ENCODE results near the gene PTPRD. TPM values are rescaled to one million over a fixed set of nuclear protein-coding genes. Genes with fewer than 3 reads are reported as not detected.

The PTPRD gene
- total and polyA plus RNA-seq, 2 of the 4 experiments (the other 2 are of a cell fraction): 0.07 to 0.18 TPM

DNA sequence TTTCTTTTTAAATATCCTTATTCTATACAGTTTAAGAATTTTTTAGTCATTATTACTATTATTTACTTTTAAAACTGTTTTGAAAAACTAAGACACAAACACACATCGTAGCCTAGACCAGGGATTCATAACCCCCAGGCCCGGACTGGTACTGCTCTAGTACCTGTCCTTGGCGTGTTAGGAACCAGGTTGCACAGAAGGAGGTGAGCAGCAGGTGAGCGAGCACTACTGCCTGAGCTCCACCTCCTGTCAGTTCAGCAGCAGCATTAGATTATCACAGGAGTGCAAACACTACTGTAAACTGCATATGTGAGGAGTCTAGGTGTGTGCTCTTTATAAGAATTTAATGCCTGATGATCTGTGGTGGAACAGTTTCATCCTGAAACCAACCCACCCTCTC lies 357.0 kb downstream of the PTPRD start:
- no peak for DNase-seq
- ChIA-PET POLR2A (ENCODE audit: unreplicated experiment) (no interaction called here), CTCF (no interaction called here)
- H2BK20ac ChIP-seq (ENCODE audit: low read depth, low read length): no peak overlapping the region
- no peak overlapping the region for H2BK120ac ChIP-seq (ENCODE audit: low read depth, low read length)
- no peaks in the 10 kb centered on the region for H3K27me3 ChIP-seq (ENCODE audit: control insufficient read depth, insufficient read depth, low read length)
- no peak overlapping the region for H3K23ac ChIP-seq (ENCODE audit: low read depth, low read length)
- H3K79me1 ChIP-seq (ENCODE audit: low read depth in 1 of 2, low read length in 2 of 2): no peaks in the 10 kb centered on the region
- H3K9me3 ChIP-seq (ENCODE audit: control insufficient read depth, insufficient read depth, low read length): no peaks in the 10 kb centered on the region
- H3K18ac ChIP-seq (ENCODE audit: low read depth, low read length): no peak overlapping the region
- no peak overlapping the region for H2AFZ ChIP-seq (replicated peaks; ENCODE audit: low read length, poor library complexity)
- H4K8ac ChIP-seq (ENCODE audit: low read depth in 2 of 2, low read length in 2 of 2): no peak overlapping the region
- TF ChIP-seq NFE2L2 (IDR thresholded peaks at IDR 0.05; ENCODE audit: low read depth, low read length): no peak
- TF ChIP-seq MAZ (IDR thresholded peaks at IDR 0.05; ENCODE audit: borderline replicate concordance, low read depth, low read length): no peak
- TF ChIP-seq CEBPB (IDR thresholded peaks at IDR 0.05; ENCODE audit: low read depth, low read length): no peak
- TF ChIP-seq, protein P1, sequence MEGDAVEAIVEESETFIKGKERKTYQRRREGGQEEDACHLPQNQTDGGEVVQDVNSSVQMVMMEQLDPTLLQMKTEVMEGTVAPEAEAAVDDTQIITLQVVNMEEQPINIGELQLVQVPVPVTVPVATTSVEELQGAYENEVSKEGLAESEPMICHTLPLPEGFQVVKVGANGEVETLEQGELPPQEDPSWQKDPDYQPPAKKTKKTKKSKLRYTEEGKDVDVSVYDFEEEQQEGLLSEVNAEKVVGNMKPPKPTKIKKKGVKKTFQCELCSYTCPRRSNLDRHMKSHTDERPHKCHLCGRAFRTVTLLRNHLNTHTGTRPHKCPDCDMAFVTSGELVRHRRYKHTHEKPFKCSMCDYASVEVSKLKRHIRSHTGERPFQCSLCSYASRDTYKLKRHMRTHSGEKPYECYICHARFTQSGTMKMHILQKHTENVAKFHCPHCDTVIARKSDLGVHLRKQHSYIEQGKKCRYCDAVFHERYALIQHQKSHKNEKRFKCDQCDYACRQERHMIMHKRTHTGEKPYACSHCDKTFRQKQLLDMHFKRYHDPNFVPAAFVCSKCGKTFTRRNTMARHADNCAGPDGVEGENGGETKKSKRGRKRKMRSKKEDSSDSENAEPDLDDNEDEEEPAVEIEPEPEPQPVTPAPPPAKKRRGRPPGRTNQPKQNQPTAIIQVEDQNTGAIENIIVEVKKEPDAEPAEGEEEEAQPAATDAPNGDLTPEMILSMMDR (conservative IDR thresholded peaks at IDR 0.05; ENCODE audit: low read depth, low read length): no peak
- TF ChIP-seq SMC3 (IDR thresholded peaks at IDR 0.05; ENCODE audit: low read depth, low read length): no peak
- TF ChIP-seq MXI1 (IDR thresholded peaks at IDR 0.05; ENCODE audit: borderline replicate concordance, low read depth, low read length): no peak
- TF ChIP-seq BHLHE40 (IDR thresholded peaks at IDR 0.05; ENCODE audit: low read depth, low read length): no peak
- TF ChIP-seq, protein P2, sequence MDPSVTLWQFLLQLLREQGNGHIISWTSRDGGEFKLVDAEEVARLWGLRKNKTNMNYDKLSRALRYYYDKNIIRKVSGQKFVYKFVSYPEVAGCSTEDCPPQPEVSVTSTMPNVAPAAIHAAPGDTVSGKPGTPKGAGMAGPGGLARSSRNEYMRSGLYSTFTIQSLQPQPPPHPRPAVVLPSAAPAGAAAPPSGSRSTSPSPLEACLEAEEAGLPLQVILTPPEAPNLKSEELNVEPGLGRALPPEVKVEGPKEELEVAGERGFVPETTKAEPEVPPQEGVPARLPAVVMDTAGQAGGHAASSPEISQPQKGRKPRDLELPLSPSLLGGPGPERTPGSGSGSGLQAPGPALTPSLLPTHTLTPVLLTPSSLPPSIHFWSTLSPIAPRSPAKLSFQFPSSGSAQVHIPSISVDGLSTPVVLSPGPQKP (IDR thresholded peaks at IDR 0.05; ENCODE audit: borderline replicate concordance, low read depth, low read length): no peak
- TF ChIP-seq, protein P3, sequence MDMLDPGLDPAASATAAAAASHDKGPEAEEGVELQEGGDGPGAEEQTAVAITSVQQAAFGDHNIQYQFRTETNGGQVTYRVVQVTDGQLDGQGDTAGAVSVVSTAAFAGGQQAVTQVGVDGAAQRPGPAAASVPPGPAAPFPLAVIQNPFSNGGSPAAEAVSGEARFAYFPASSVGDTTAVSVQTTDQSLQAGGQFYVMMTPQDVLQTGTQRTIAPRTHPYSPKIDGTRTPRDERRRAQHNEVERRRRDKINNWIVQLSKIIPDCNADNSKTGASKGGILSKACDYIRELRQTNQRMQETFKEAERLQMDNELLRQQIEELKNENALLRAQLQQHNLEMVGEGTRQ (IDR thresholded peaks at IDR 0.05; ENCODE audit: low read depth, low read length): no peak
- TF ChIP-seq RAD21 (IDR thresholded peaks at IDR 0.05; ENCODE audit: low read length): no peak
- TF ChIP-seq RCOR1 (IDR thresholded peaks at IDR 0.05; ENCODE audit: insufficient replicate concordance, low read length): no peak
- TF ChIP-seq MAFK (IDR thresholded peaks at IDR 0.05; ENCODE audit: low read depth, low read length): no peak
- no peak for TF ChIP-seq FOS (IDR thresholded peaks at IDR 0.05; ENCODE audit: low read depth, low read length)
- no peak for TF ChIP-seq CHD1 (IDR thresholded peaks at IDR 0.05; ENCODE audit: low read depth, low read length)
- TF ChIP-seq RFX5 (IDR thresholded peaks at IDR 0.05; ENCODE audit: low read depth, low read length): no peak
- no peak for TF ChIP-seq POLR2A (IDR thresholded peaks at IDR 0.05; ENCODE audit: low read depth, low read length)
- H3K9ac ChIP-seq (ENCODE audit: low read depth, low read length): no peak overlapping the region
- no peaks in the 10 kb centered on the region for H3K4me1 ChIP-seq (ENCODE audit: control insufficient read depth, insufficient read depth, low read length)
- H3K56ac ChIP-seq (ENCODE audit: extremely low read depth, insufficient read depth, low read length): no peak overlapping the region
- H3K36me3 ChIP-seq (ENCODE audit: control insufficient read depth, insufficient read depth, low read length): no peaks in the 10 kb centered on the region
- H3K14ac ChIP-seq (replicated peaks; ENCODE audit: low read depth, low read length): no peak overlapping the region
- H3K9me1 ChIP-seq (ENCODE audit: insufficient read depth, low read length): no peaks in the 10 kb centered on the region
- no peak overlapping the region for H3K4ac ChIP-seq (ENCODE audit: low read depth, low read length)
- ATAC-seq (ENCODE audit: low read depth): no peak
- in situ Hi-C loops (cut with MboI; ENCODE audit: low sequenced_read_pairs): no loop called here
- WGBS, 2 experiments (ENCODE audit: extremely low coverage in 2 of 2, insufficient read length in 1 of 2): no CpG with 5 or more reads among the region's 4 CpGs
- intact Hi-C loops (cut with micrococcal nuclease): no loop called here
- H2BK15ac ChIP-seq (ENCODE audit: low read depth, low read length): no peak overlapping the region
- dilution Hi-C loops (cut with HindIII; ENCODE audit: low sequenced_read_pairs, unreplicated experiment): no loop called here
- H3K27ac ChIP-seq (ENCODE audit: insufficient read depth, low read length): no peak overlapping the region
- H4K20me1 ChIP-seq (ENCODE audit: insufficient read depth, low read length): no peaks in the 10 kb centered on the region
- H3K4me2 ChIP-seq (ENCODE audit: low read depth, low read length): no peak overlapping the region
- H4K5ac ChIP-seq (ENCODE audit: low read depth, low read length): no peak overlapping the region
- H2BK5ac ChIP-seq (ENCODE audit: low read depth, low read length, poor library complexity, severe bottlenecking): no peak overlapping the region
- no TSS peak for BruUV-seq (replicated peaks)
- H4K91ac ChIP-seq (ENCODE audit: insufficient read depth, low read depth, low read length): no peak overlapping the region
- H2AK5ac ChIP-seq (ENCODE audit: low read depth, low read length): no peak overlapping the region
- H3K4me3 ChIP-seq (ENCODE audit: insufficient read depth, low read depth, low read length): no peak overlapping the region
- no peak overlapping the region for H2AK9ac ChIP-seq (replicated peaks; ENCODE audit: low read depth, low read length, poor library complexity)
